SK-N-SH (cell line): Measurements from ENCODE around the gene GRIK3. TPM values are rescaled to one million over a fixed set of nuclear protein-coding genes. Genes with fewer than 3 reads are reported as not detected.

Source experiments
- CTCF ChIA-PET: fragments of 300-600, 350-600 bp; formaldehyde crosslinking; extraction: SDS; loops from one replicate; lab custom pipeline; 2021; lab: Yijun Ruan, JAX
- POLR2A ChIA-PET: fragments of 350-600 bp; sonication (Branson Sonifier 250); formaldehyde crosslinking; extraction: SDS; loops from one replicate; lab custom pipeline; 2020; ENCODE audit warnings: antibody characterized with exemption, inconsistent platforms; lab: Yijun Ruan, JAX
- DNase-seq: peaks from one replicate; pipeline ENCODE4 v3.0.0; 2012
- H2AFZ ChIP-seq: fragments of 200-600 bp; sonication (generic); 2 replicates; pipeline ENCODE4 v1.8.1; 2016; ENCODE audit warnings: antibody characterized with exemption, mild to moderate bottlenecking, low read depth
- H3F3A ChIP-seq: fragments of 200-600 bp; sonication (generic); replicated peaks from 2 replicates; pipeline ENCODE3; 2016; ENCODE audit warnings: antibody characterized with exemption, mild to moderate bottlenecking; ENCODE audit not compliant: insufficient read depth
- H3K27ac ChIP-seq, 2 experiments: fragments of 200-500 bp in 1 of 2; fragments of 200-600 bp in 1 of 2; sonication (Bioruptor generic) in 1 of 2; sonication (generic), shearing (Covaris generic) in 1 of 2; 2 replicates each; pipeline versions ENCODE4 v1.5.1 to v1.6.1; 2014 to 2016; ENCODE audit warnings: low read depth in 2 of 2, inconsistent platforms in 1 of 2, low read length in 1 of 2, mild to moderate bottlenecking in 1 of 2, mixed read lengths in 1 of 2
- H3K27me3 ChIP-seq: fragments of 200-600 bp; sonication (generic), shearing (Covaris generic); 2 replicates; pipeline ENCODE4 v1.6.1; 2016; ENCODE audit warnings: mixed run types; ENCODE audit not compliant: insufficient read depth
- H3K36me3 ChIP-seq, 2 experiments: fragments of 200-500 bp in 1 of 2; fragments of 200-600 bp in 1 of 2; sonication (Bioruptor generic) in 1 of 2; sonication (generic) in 1 of 2; replicated peaks in 1 of 2; 2 replicates each; pipeline versions ENCODE3 to v1.5.1; 2014 to 2016; ENCODE audit warnings: low read length in 1 of 2, mild to moderate bottlenecking in 1 of 2; ENCODE audit not compliant: insufficient read depth in 2 of 2, control insufficient read depth in 1 of 2
- H3K4me1 ChIP-seq, 2 experiments: fragments of 200-500 bp in 1 of 2; fragments of 200-600 bp in 1 of 2; sonication (Bioruptor generic) in 1 of 2; sonication (generic), shearing (Covaris generic) in 1 of 2; 2 replicates each; pipeline versions ENCODE4 v1.5.1 to v1.6.1; 2014 to 2016; ENCODE audit warnings: low read depth in 1 of 2, low read length in 1 of 2, mixed run types in 1 of 2; ENCODE audit not compliant: insufficient read depth in 2 of 2, control insufficient read depth in 1 of 2
- H3K4me2 ChIP-seq: fragments of 200-600 bp; sonication (generic), shearing (Covaris generic); 2 replicates; pipeline ENCODE4 v1.6.1; 2017; ENCODE audit warnings: mixed run types
- H3K4me3 ChIP-seq, 2 experiments: fragments of 200-500 bp in 1 of 2; fragments of 200-600 bp in 1 of 2; sonication (Bioruptor generic) in 1 of 2; sonication (generic), shearing (Covaris generic) in 1 of 2; 2 replicates each; pipeline versions ENCODE4 v1.5.1 to v1.8.1; 2014 to 2016; ENCODE audit warnings: low read depth in 2 of 2, inconsistent platforms in 1 of 2, low read length in 1 of 2, mild to moderate bottlenecking in 1 of 2, mixed read lengths in 1 of 2, moderate library complexity in 1 of 2
- H3K79me2 ChIP-seq: fragments of 200-600 bp; sonication (generic); 2 replicates; pipeline ENCODE4 v1.8.1; 2017; ENCODE audit warnings: mild to moderate bottlenecking; ENCODE audit not compliant: insufficient read depth
- H3K9ac ChIP-seq: fragments of 200-600 bp; sonication (generic); 2 replicates; pipeline ENCODE4 v1.6.1; 2017; ENCODE audit warnings: mixed run types
- H3K9me2 ChIP-seq: fragments of 200-600 bp; sonication (generic); 2 replicates; pipeline ENCODE4 v1.6.1; 2017; ENCODE audit warnings: mixed run types
- H3K9me3 ChIP-seq: fragments of 200-600 bp; sonication (generic); 2 replicates; pipeline ENCODE4 v1.6.1; 2017; ENCODE audit warnings: mixed run types, mild to moderate bottlenecking, moderate library complexity
- H4K20me1 ChIP-seq: fragments of 200-600 bp; sonication (generic); 2 replicates; pipeline ENCODE4 v1.6.1; 2017; ENCODE audit warnings: mild to moderate bottlenecking, mixed run types; ENCODE audit not compliant: insufficient read depth
- EP300 ChIP-seq, 2 experiments: IDR thresholded peaks; 2 replicates each; pipeline versions ENCODE4 v1.4.0 to v1.6.1; 2012; ENCODE audit warnings: borderline replicate concordance in 1 of 2, low read depth in 1 of 2, low read length in 1 of 2
- GABPA ChIP-seq: IDR thresholded peaks from 2 replicates; pipeline ENCODE4 v1.4.0; 2012; ENCODE audit warnings: low read depth, mild to moderate bottlenecking
- IRF3 ChIP-seq: fragments of 150-350 bp; IDR thresholded peaks from 2 replicates; pipeline ENCODE4 v1.6.1; 2016; ENCODE audit warnings: mild to moderate bottlenecking, low read depth, low read length
- JUND ChIP-seq: IDR thresholded peaks from 2 replicates; pipeline ENCODE4 v1.4.0; 2012
- MEF2A ChIP-seq: IDR thresholded peaks from 2 replicates; pipeline ENCODE4 v1.4.0; 2012; ENCODE audit warnings: low read depth, borderline replicate concordance
- NRF1 ChIP-seq: IDR thresholded peaks from 2 replicates; pipeline ENCODE4 v1.6.1; 2012; ENCODE audit warnings: low read depth, mild to moderate bottlenecking, low read length
- POLR2AphosphoS5 ChIP-seq: IDR thresholded peaks from 2 replicates; pipeline ENCODE4 v1.6.1; 2012; ENCODE audit warnings: low read depth, low read length
- RAD21 ChIP-seq: IDR thresholded peaks from 2 replicates; pipeline ENCODE4 v1.6.1; 2012; ENCODE audit warnings: mild to moderate bottlenecking, low read length
- REST ChIP-seq: IDR thresholded peaks from 2 replicates; pipeline ENCODE4 v1.6.1; 2012; ENCODE audit warnings: mild to moderate bottlenecking, low read depth, low read length, moderate library complexity
- RFX5 ChIP-seq: IDR thresholded peaks from 2 replicates; pipeline ENCODE4 v1.6.1; 2012; ENCODE audit warnings: mild to moderate bottlenecking, improper control_type of control experiment, low read length
- RXRA ChIP-seq: IDR thresholded peaks from 2 replicates; pipeline ENCODE4 v1.4.0; 2012; ENCODE audit warnings: low read depth, mild to moderate bottlenecking, borderline replicate concordance
- SMC3 ChIP-seq: IDR thresholded peaks from 2 replicates; pipeline ENCODE4 v1.6.1; 2012; ENCODE audit warnings: low read depth, low read length, improper control_type of control experiment
- TAF1 ChIP-seq: IDR thresholded peaks from 2 replicates; pipeline ENCODE4 v1.6.1; 2012; ENCODE audit warnings: low read depth, mild to moderate bottlenecking, low read length, moderate library complexity, borderline replicate concordance
- WGBS: methylation state at CpG from one replicate; pipeline ENCODE4 v1.1.6; 2017; ENCODE audit warnings: low lambda C conversion rate; 5-methylcytosine and 5-hydroxymethylcytosine counted together
- polyA plus RNA-seq, 3 experiments: library from polyadenylated mRNA; depleted of rRNA; stranded (reverse); fragments of >200 nt; gene quantifications; 2 replicates each; pipeline ENCODE4 v1.2.3, GENCODE V29; 2012

The GRIK3 gene
- polyA plus RNA-seq, 1 of the 3 experiments (the other 2 are of a cell fraction), result not detected

- Histone ChIP-seq H3K27ac (no peak overlapping the region), H3K36me3 (no peaks in the 10 kb centered on the region), H3F3A (no peaks in the 10 kb centered on the region), H3K27me3 (no peaks in the 10 kb centered on the region), H3K4me3 (no peak overlapping the region)
- 51% methylated on average over 5 of the region's 7 CpGs for WGBS
- no peak for DNase-seq
- TF ChIP-seq REST (no peak), TAF1 (no peak), SMC3 (no peak), JUND (no peak), RXRA (no peak), POLR2AphosphoS5 (no peak)
- TF ChIP-seq, all 33 proteins: peak for 0
- Histone ChIP-seq H3K9me3 (no peaks in the 10 kb centered on the region), H3K4me1 (peaks cover 0 to 32% of the 10 kb centered on the region in 2 experiments; a peak in 2 of 4 replicates), H4K20me1 (no peaks in the 10 kb centered on the region), H2AFZ (no peak overlapping the region), H3K9ac (no peak overlapping the region), H3K9me2 (no peaks in the 10 kb centered on the region), H3K79me2 (no peaks in the 10 kb centered on the region), H3K4me2 (no peak overlapping the region)
- CTCF ChIA-PET, result no interaction called here
- POLR2A ChIA-PET, result no interaction called here
These were observed 263.1 kb downstream of the GRIK3 start for GRCh38 chr1:36771240-36771639.

- H3K79me2 ChIP-seq, result no peaks in the 10 kb centered on the region
- ChIA-PET CTCF (no interaction called here), POLR2A (no interaction called here)
- no peak for DNase-seq
- H3F3A ChIP-seq, result no peaks in the 10 kb centered on the region
- no peaks in the 10 kb centered on the region for H3K27me3 ChIP-seq
- H3K27ac ChIP-seq, result no peak overlapping the region
- H3K36me3 ChIP-seq, result no peaks in the 10 kb centered on the region
- H3K4me3 ChIP-seq, result no peak overlapping the region
- peaks cover 0 to 25% of the 10 kb centered on the region in 2 experiments; a peak in 2 of 4 replicates for H3K4me1 ChIP-seq
- H3K4me2 ChIP-seq, result no peak overlapping the region
- 30% methylated on average over 10 of the region's 10 CpGs for WGBS
- no peaks in the 10 kb centered on the region for H3K9me3 ChIP-seq
- no peaks in the 10 kb centered on the region for H3K9me2 ChIP-seq
- H4K20me1 ChIP-seq, result no peaks in the 10 kb centered on the region
- no peak overlapping the region for H2AFZ ChIP-seq
- no peak overlapping the region for H3K9ac ChIP-seq
- no peak for TF ChIP-seq MEF2A
- TF ChIP-seq EP300 (IDR thresholded peaks at IDR 0.05; ENCODE audit: borderline replicate concordance in 1 of 2, low read depth in 1 of 2, low read length in 1 of 2), result no peak
- TF ChIP-seq SMC3, result no peak
- TF ChIP-seq REST, result no peak
- no peak for TF ChIP-seq RFX5
- TF ChIP-seq RAD21, result no peak
- no peak for TF ChIP-seq IRF3
- TF ChIP-seq NRF1, result no peak
- no peak for TF ChIP-seq GABPA
- TF ChIP-seq, all 33 proteins: peak for 0
These were observed 264.2 kb downstream of the GRIK3 start for GRCh38 chr1:36769886-36770830.
